A204.1 (cell line): Measurements from ENCODE around the gene RNASEL.
"Not testable (repeated sequence)": the region's sequence is repeated elsewhere in the genome, so short reads cannot be mapped to it uniquely, and the experiment has no call there.

Experiments used
- FAIRE-seq: peaks from 2 replicates; lab custom pipeline; 2012; peaks lifted over from hg19 to GRCh38; lab: Jason Lieb, UNC

Gene RNASEL

GRCh38 chr1:182561456-182561855 is 27.6 kb downstream of the RNASEL start:
- no peak for FAIRE-seq

- FAIRE-seq = no peak
Measured at GRCh38 chr1:182560392-182560984, 28.6 kb downstream of the RNASEL start.

- no peak for FAIRE-seq
Measured at GRCh38 chr1:182556279-182556678, 32.8 kb downstream of the RNASEL start.

- no peak for FAIRE-seq
Measured at GRCh38 chr1:182555493-182555892, 33.6 kb downstream of the RNASEL start.

- FAIRE-seq = no peak
Measured at GRCh38 chr1:182552527-182552926, 36.5 kb downstream of the RNASEL start.

GRCh38 chr1:182549811-182550210 is 39.2 kb downstream of the RNASEL start:
- FAIRE-seq = no peak

- no peak for FAIRE-seq
Measured at GRCh38 chr1:182549346-182549745, 39.7 kb downstream of the RNASEL start.

- FAIRE-seq = no peak
Measured at GRCh38 chr1:182533896-182534295, 55.2 kb downstream of the RNASEL start.

GRCh38 chr1:182528206-182528605 is 60.9 kb downstream of the RNASEL start:
- not testable (repeated sequence) for FAIRE-seq

- no peak for FAIRE-seq
Measured at GRCh38 chr1:182527680-182528079, 61.4 kb downstream of the RNASEL start.

- no peak for FAIRE-seq
Measured at GRCh38 chr1:182525342-182525741, 63.7 kb downstream of the RNASEL start.
